Ovary (tissue), 9 donors: ENCODE data around the gene JAM3. TPM values are rescaled to one million over a fixed set of nuclear protein-coding genes. Genes with fewer than 3 reads are reported as not detected.

ENCODE experiments used
- DNase-seq, 5 donors: peaks; one replicate each; pipeline ENCODE4 v3.0.0-alpha.2; 2019 to 2020
- H3K27ac ChIP-seq, 2 donors: fragments of 200-600 bp; one replicate each; pipeline versions ENCODE4 v1.5.1 to v1.8.0; 2019 to 2022
- H3K27me3 ChIP-seq: fragments of 200-600 bp; one replicate; pipeline ENCODE4 v1.8.0; 2022
- H3K36me3 ChIP-seq: fragments of 200-600 bp; sonication (generic); one replicate; pipeline ENCODE4 v1.5.1; 2019
- H3K4me1 ChIP-seq: one replicate; pipeline ENCODE4 v1.8.1; 2013; ENCODE audit warnings: mild to moderate bottlenecking, moderate library complexity; ENCODE audit not compliant: insufficient read depth
- H3K4me3 ChIP-seq: fragments of 200-600 bp; sonication (generic); one replicate; pipeline ENCODE4 v1.5.1; 2017
- H3K9me3 ChIP-seq, 2 donors: fragments of 200-600 bp in 1 of 2; sonication (generic) in 1 of 2; one replicate each; pipeline versions ENCODE4 v1.5.1 to v1.8.1; 2013 to 2019; ENCODE audit warnings: mild to moderate bottlenecking in 1 of 2, moderate library complexity in 1 of 2
- EP300 ChIP-seq: sonication (generic); formaldehyde crosslinking; IDR thresholded peaks from one replicate; pipeline ENCODE4 v1.6.1; 2017; ENCODE audit warnings: antibody characterized with exemption
- POLR2A ChIP-seq: fragments of 450-650 bp; IDR thresholded peaks from one replicate; pipeline ENCODE4 v1.6.1; 2017; ENCODE audit warnings: antibody characterized with exemption, mild to moderate bottlenecking, moderate library complexity
- WGBS, 3 donors: extraction: QIAGEN DNeasy Blood & Tissue Kit in 1 of 3; methylation state at CpG; one replicate each; pipeline versions ENCODE4 v1.1.5 to v1.1.7; 2013 to 2017; 5-methylcytosine and 5-hydroxymethylcytosine counted together
- intact Hi-C, 4 donors: fragments of 100-400 bp; cut with DNase I; formaldehyde crosslinking; loops; one replicate each; pipeline versions ENCODE4 v1.11.0 to v1.15.1; 2022 to 2023
- polyA plus RNA-seq, 2 donors: library from polyadenylated mRNA; stranded (reverse); fragments of 200-250 nt in 1 of 2; fragments of 350-450 nt in 1 of 2; fragmentation: Illumina TruSeq in 1 of 2; extraction: RNeasy Lipid Tissue Mini Kit (QIAGEN cat#74804) in 1 of 2; gene quantifications; one replicate each; pipeline ENCODE4 v1.2.3, GENCODE V29; 2013 to 2014
- total RNA-seq, 7 donors: library from RNA; depleted of rRNA in 2 of 7; stranded (reverse); fragments of >200 nt in 2 of 7; fragmentation: NEBNext Ultra II Directional in 3 of 7; extraction: Animal tissue kit (Norgen Biotek cat#: 25700) in 3 of 7; gene quantifications; one replicate each; pipeline versions ENCODE4 v1.1.0 to v1.2.4, GENCODE V29; 2016 to 2023
- TF ChIP-seq, protein P1 (sequence below), 3 donors: fragments of 450-650 bp in 2 of 3; fragments of 200-600 bp in 1 of 3; IDR thresholded peaks; one replicate each; pipeline versions ENCODE4 v1.5.1 to v1.8.0; 2016 to 2022; ENCODE audit warnings: antibody characterized with exemption in 3 of 3, mild to moderate bottlenecking in 1 of 3
- donor health status: DM: no; HTN: no; CAD: no; lungs with moderate emphysema.
- donor health status: DM: no; HTN: no; CAD: no.
- donor health status: Bipolar disorder and iron deficiency.
- donor health status: DM: yes; HTN: yes; CAD: no.
- donor health status: DM: no; HTN: no; CAD: no.
- donor health status: DM: yes; HTN: yes; CAD: no.

JAM3 gene
- total and polyA plus RNA-seq, 9 donors, result 32.5 to 95.0 (median 72.3) TPM

GRCh38 chr11:134063124-134063495, 5.8 kb upstream of the JAM3 start:
- intact Hi-C loops, result no loop called here
- no peaks in the 10 kb centered on the region for H3K36me3 ChIP-seq
- no peaks in the 10 kb centered on the region for H3K27me3 ChIP-seq
- no peak for DNase-seq
- TF ChIP-seq, protein P1, sequence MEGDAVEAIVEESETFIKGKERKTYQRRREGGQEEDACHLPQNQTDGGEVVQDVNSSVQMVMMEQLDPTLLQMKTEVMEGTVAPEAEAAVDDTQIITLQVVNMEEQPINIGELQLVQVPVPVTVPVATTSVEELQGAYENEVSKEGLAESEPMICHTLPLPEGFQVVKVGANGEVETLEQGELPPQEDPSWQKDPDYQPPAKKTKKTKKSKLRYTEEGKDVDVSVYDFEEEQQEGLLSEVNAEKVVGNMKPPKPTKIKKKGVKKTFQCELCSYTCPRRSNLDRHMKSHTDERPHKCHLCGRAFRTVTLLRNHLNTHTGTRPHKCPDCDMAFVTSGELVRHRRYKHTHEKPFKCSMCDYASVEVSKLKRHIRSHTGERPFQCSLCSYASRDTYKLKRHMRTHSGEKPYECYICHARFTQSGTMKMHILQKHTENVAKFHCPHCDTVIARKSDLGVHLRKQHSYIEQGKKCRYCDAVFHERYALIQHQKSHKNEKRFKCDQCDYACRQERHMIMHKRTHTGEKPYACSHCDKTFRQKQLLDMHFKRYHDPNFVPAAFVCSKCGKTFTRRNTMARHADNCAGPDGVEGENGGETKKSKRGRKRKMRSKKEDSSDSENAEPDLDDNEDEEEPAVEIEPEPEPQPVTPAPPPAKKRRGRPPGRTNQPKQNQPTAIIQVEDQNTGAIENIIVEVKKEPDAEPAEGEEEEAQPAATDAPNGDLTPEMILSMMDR (IDR thresholded peaks at IDR 0.05), result no peak
- TF ChIP-seq POLR2A (no peak), EP300 (no peak)
- H3K4me1 ChIP-seq, result no peaks in the 10 kb centered on the region
- no peaks in the 10 kb centered on the region for H3K9me3 ChIP-seq
- no peak overlapping the region for H3K27ac ChIP-seq
- 77 to 84% (median 79%) methylated on average over 2 of the region's 2 CpGs for WGBS, 3 donors
- H3K4me3 ChIP-seq, result no peak overlapping the region

- Histone ChIP-seq H3K9me3 (no peaks in the 10 kb centered on the region), H3K27me3 (no peaks in the 10 kb centered on the region), H3K4me1 (no peaks in the 10 kb centered on the region), H3K36me3 (no peaks in the 10 kb centered on the region), H3K4me3 (no peak overlapping the region), H3K27ac (no peak overlapping the region)
- WGBS, 3 donors, result 78 to 88% (median 84%) methylated on average over 12 of the region's 12 CpGs
- intact Hi-C loops, result no loop called here
- no peak for DNase-seq
- TF ChIP-seq, protein P1 (IDR thresholded peaks at IDR 0.05), result no peak
- TF ChIP-seq EP300 (no peak), POLR2A (no peak)
Measured at GRCh38 chr11:134063991-134064747, 4.7 kb upstream of the JAM3 start.

GRCh38 chr11:134065381-134065780, 3.5 kb upstream of the JAM3 start:
- H3K36me3 ChIP-seq, result no peaks in the 10 kb centered on the region
- 84 to 91% (median 89%) methylated on average over 3 of the region's 3 CpGs for WGBS, 3 donors
- no peaks in the 10 kb centered on the region for H3K4me1 ChIP-seq
- no peak for DNase-seq
- H3K27me3 ChIP-seq, result no peaks in the 10 kb centered on the region
- H3K9me3 ChIP-seq, result no peaks in the 10 kb centered on the region
- no peak overlapping the region for H3K4me3 ChIP-seq
- no peak for TF ChIP-seq POLR2A
- no peak for TF ChIP-seq EP300
- TF ChIP-seq, protein P1 (IDR thresholded peaks at IDR 0.05), result no peak
- intact Hi-C loops, result loop anchor here in 1 of 4 donors (5.0 kb wide), 1 partner anchor 52 kb away; no protein-coding TSS in a partner anchor
- no peak overlapping the region for H3K27ac ChIP-seq

DNA sequence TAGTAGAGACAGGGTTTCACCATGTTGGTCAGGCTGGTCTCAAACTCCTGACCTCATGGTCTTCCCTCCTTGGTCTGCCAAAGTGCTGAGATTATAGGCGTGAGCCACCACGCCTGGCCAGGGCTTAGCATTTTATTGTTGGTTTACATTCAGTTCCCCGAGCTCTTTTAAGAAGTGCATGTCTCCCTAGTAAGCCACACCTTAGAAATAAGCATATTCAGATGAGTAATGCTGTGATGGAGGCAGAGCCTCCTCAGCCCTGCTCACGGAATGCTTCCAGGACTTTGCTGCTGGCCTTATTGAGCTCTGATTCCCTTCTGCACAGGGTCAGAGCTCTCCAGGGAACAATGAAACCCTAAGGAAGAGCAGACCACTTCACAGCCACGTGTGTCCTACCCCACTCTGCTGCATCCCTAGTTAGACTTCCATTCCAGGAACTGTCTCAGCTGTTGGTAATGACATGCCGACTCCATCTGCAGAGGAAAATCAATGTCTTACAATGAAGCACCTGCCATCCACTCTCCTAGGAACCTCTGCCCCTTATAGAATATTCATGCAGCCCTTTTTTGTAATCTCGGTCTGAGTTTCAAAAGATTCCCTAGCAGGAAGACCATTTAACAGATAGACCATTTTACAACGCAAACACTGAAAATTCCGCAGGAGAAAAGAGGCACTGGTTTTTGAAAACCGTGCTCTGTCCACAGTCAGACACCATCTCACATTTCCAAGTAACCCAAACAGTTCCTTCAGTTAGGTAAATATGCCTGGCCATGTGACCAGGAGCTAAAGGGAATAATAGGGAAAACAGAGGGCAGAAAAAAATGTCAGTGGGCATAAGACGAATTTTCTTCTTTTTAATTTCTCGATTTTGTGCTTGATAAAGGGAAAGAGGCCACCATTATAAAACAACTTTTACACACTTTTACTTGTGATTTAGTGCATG, 1.7 kb upstream of the JAM3 start:
- 54 to 66% (median 56%) methylated on average over 12 of the region's 12 CpGs for WGBS, 3 donors

More for the DNA sequence above, 1.7 kb upstream of the JAM3 start:
- Histone ChIP-seq H3K4me3 (no peak overlapping the region), H3K27me3 (no peaks in the 10 kb centered on the region), H3K9me3 (no peaks in the 10 kb centered on the region), H3K27ac (no peak overlapping the region), H3K4me1 (no peaks in the 10 kb centered on the region), H3K36me3 (no peaks in the 10 kb centered on the region)
- no peak for DNase-seq
- intact Hi-C loops, result loop anchor here in 1 of 4 donors (5.0 kb wide), 1 partner anchor 50 kb away; no protein-coding TSS in a partner anchor
- TF ChIP-seq, protein P1 (IDR thresholded peaks at IDR 0.05), result no peak
- TF ChIP-seq POLR2A (no peak), EP300 (no peak)
